Sigmoid colon (tissue), 7 donors: ENCODE data around the gene MMP13. TPM values are rescaled to one million over a fixed set of nuclear protein-coding genes. Genes with fewer than 3 reads are reported as not detected.

Source experiments
- DNase-seq: peaks from one replicate; pipeline ENCODE4 v3.0.0-alpha.2; 2019
- H3K27ac ChIP-seq, 4 donors: fragments of 200-600 bp; sonication (generic); one replicate each; pipeline ENCODE4 v1.5.1; 2016 to 2019; ENCODE audit warnings: mild to moderate bottlenecking in 1 of 4
- H3K27me3 ChIP-seq, 3 donors: fragments of 200-600 bp; sonication (generic); one replicate each; pipeline ENCODE4 v1.5.1; 2019; ENCODE audit warnings: mild to moderate bottlenecking in 1 of 3
- H3K36me3 ChIP-seq, 4 donors: fragments of 200-600 bp; sonication (generic); one replicate each; pipeline ENCODE4 v1.5.1; 2016 to 2019
- H3K4me1 ChIP-seq, 4 donors: fragments of 200-600 bp; sonication (generic); one replicate each; pipeline ENCODE4 v1.5.1; 2017 to 2019
- H3K4me3 ChIP-seq, 4 donors: fragments of 200-600 bp; sonication (generic); one replicate each; pipeline ENCODE4 v1.5.1; 2017 to 2019; ENCODE audit warnings: mild to moderate bottlenecking in 2 of 4, moderate library complexity in 1 of 4
- H3K9me3 ChIP-seq, 4 donors: fragments of 200-600 bp in 3 of 4; sonication (generic) in 3 of 4; one replicate each; pipeline versions ENCODE4 v1.5.1 to v1.6.1; 2013 to 2019
- CTCF ChIP-seq, 4 experiments: fragments of 450-650 bp in 3 of 4; fragments of 200-600 bp in 1 of 4; IDR thresholded peaks; one replicate each; pipeline ENCODE4 v1.5.1; 2016 to 2019; ENCODE audit warnings: antibody characterized with exemption in 4 of 4, mild to moderate bottlenecking in 3 of 4, moderate library complexity in 2 of 4
- EP300 ChIP-seq, 4 donors: sonication (generic); formaldehyde crosslinking; IDR thresholded peaks; one replicate each; pipeline ENCODE4 v1.6.1; 2017; ENCODE audit warnings: antibody characterized with exemption in 4 of 4
- POLR2A ChIP-seq, 2 donors: fragments of 450-650 bp; IDR thresholded peaks; one replicate each; pipeline ENCODE4 v1.6.1; 2016; ENCODE audit warnings: antibody characterized with exemption in 2 of 2, mild to moderate bottlenecking in 2 of 2, moderate library complexity in 2 of 2
- POLR2AphosphoS5 ChIP-seq, 4 donors: sonication (generic); formaldehyde crosslinking; IDR thresholded peaks; one replicate each; pipeline ENCODE4 v1.6.1; 2017; ENCODE audit warnings: antibody characterized with exemption in 4 of 4
- WGBS, 2 donors: extraction: QIAGEN DNeasy Blood & Tissue Kit; methylation state at CpG; one replicate each; pipeline ENCODE4 v1.1.7; 2013; 5-methylcytosine and 5-hydroxymethylcytosine counted together
- intact Hi-C: fragments of 100-400 bp; cut with DNase I; formaldehyde crosslinking; loops from one replicate; pipeline ENCODE4 v1.15.1; 2023
- polyA plus RNA-seq, 3 donors: library from polyadenylated mRNA; stranded (reverse); fragments of 200-250 nt; gene quantifications; one replicate each; pipeline ENCODE4 v1.2.3, GENCODE V29; 2013
- total RNA-seq, 4 donors: library from RNA; depleted of rRNA; stranded (reverse); fragments of >200 nt; gene quantifications; one replicate each; pipeline ENCODE4 v1.1.0, GENCODE V29; 2016
- donor health status: healthy with polysubstance abuse.
- donor health status: Bipolar disorder and iron deficiency.
- donor health status: healthy.

The MMP13 gene
- total and polyA plus RNA-seq, 7 donors, result 0.19 to 0.92 TPM; not detected in 5

GRCh38 chr11:102928247-102928646 lies 27.3 kb downstream of the MMP13 start:
- H3K36me3 ChIP-seq, result no peaks in the 10 kb centered on the region
- H3K27ac ChIP-seq, result no peak overlapping the region
- H3K4me1 ChIP-seq, result no peaks in the 10 kb centered on the region
- DNase-seq, result no peak
- no peak for TF ChIP-seq POLR2AphosphoS5 (IDR thresholded peaks at IDR 0.05)
- 43 to 74% methylated on average over 4 of the region's 4 CpGs for WGBS, 2 donors
- no peaks in the 10 kb centered on the region for H3K9me3 ChIP-seq
- intact Hi-C loops, result no loop called here
- H3K4me3 ChIP-seq, result no peak overlapping the region
- no peaks in the 10 kb centered on the region for H3K27me3 ChIP-seq

- H3K27me3 ChIP-seq, result no peaks in the 10 kb centered on the region
- intact Hi-C loops, result no loop called here
- no peaks in the 10 kb centered on the region for H3K36me3 ChIP-seq
- TF ChIP-seq POLR2AphosphoS5 (IDR thresholded peaks at IDR 0.05), result no peak
- H3K4me3 ChIP-seq, result no peak overlapping the region
- no peak overlapping the region for H3K27ac ChIP-seq
- no peaks in the 10 kb centered on the region for H3K4me1 ChIP-seq
- no peaks in the 10 kb centered on the region for H3K9me3 ChIP-seq
- no peak for DNase-seq
Measured at GRCh38 chr11:102927624-102927990, 27.9 kb downstream of the MMP13 start.

GRCh38 chr11:102926961-102927623 lies 28.4 kb downstream of the MMP13 start:
- no peaks in the 10 kb centered on the region for H3K36me3 ChIP-seq
- TF ChIP-seq CTCF (IDR thresholded peaks at IDR 0.05) (no peak), POLR2AphosphoS5 (IDR thresholded peaks at IDR 0.05) (no peak), POLR2A (IDR thresholded peaks at IDR 0.05) (no peak), EP300 (IDR thresholded peaks at IDR 0.05) (no peak)
- no peak overlapping the region for H3K27ac ChIP-seq
- H3K4me1 ChIP-seq, result no peaks in the 10 kb centered on the region
- DNase-seq, result no peak
- no peak overlapping the region for H3K4me3 ChIP-seq
- no peaks in the 10 kb centered on the region for H3K9me3 ChIP-seq
- intact Hi-C loops, result no loop called here
- no peaks in the 10 kb centered on the region for H3K27me3 ChIP-seq
- 87 to 93% methylated on average over 6 of the region's 6 CpGs for WGBS, 2 donors

GRCh38 chr11:102926517-102926916 lies 29.0 kb downstream of the MMP13 start:
- Histone ChIP-seq H3K9me3 (no peaks in the 10 kb centered on the region), H3K27ac (no peak overlapping the region), H3K36me3 (no peaks in the 10 kb centered on the region), H3K27me3 (no peaks in the 10 kb centered on the region), H3K4me1 (no peaks in the 10 kb centered on the region), H3K4me3 (no peak overlapping the region)
- TF ChIP-seq POLR2A (IDR thresholded peaks at IDR 0.05) (no peak), POLR2AphosphoS5 (IDR thresholded peaks at IDR 0.05) (no peak), EP300 (IDR thresholded peaks at IDR 0.05) (no peak), CTCF (IDR thresholded peaks at IDR 0.05) (no peak)
- DNase-seq, result no peak
- intact Hi-C loops, result no loop called here

GRCh38 chr11:102925988-102926387 lies 29.5 kb downstream of the MMP13 start:
- WGBS, 2 donors, result 64 to 91% methylated on average over 3 of the region's 3 CpGs
- Histone ChIP-seq H3K27me3 (no peaks in the 10 kb centered on the region), H3K9me3 (no peaks in the 10 kb centered on the region), H3K36me3 (no peaks in the 10 kb centered on the region), H3K27ac (no peak overlapping the region), H3K4me1 (no peaks in the 10 kb centered on the region), H3K4me3 (no peak overlapping the region)
- TF ChIP-seq POLR2A (IDR thresholded peaks at IDR 0.05) (no peak), POLR2AphosphoS5 (IDR thresholded peaks at IDR 0.05) (no peak), CTCF (IDR thresholded peaks at IDR 0.05) (no peak), EP300 (IDR thresholded peaks at IDR 0.05) (no peak)
- no peak for DNase-seq
- intact Hi-C loops, result no loop called here

GRCh38 chr11:102924851-102925380 lies 30.6 kb downstream of the MMP13 start:
- no peaks in the 10 kb centered on the region for H3K4me1 ChIP-seq
- H3K27me3 ChIP-seq, result no peaks in the 10 kb centered on the region
- WGBS, 2 donors, result 47 to 61% methylated on average over 6 of the region's 6 CpGs
- no peak for DNase-seq
- H3K36me3 ChIP-seq, result no peaks in the 10 kb centered on the region
- no peak overlapping the region for H3K27ac ChIP-seq
- TF ChIP-seq POLR2A (IDR thresholded peaks at IDR 0.05) (no peak), EP300 (IDR thresholded peaks at IDR 0.05) (no peak), POLR2AphosphoS5 (IDR thresholded peaks at IDR 0.05) (no peak)
- H3K4me3 ChIP-seq, result no peak overlapping the region
- intact Hi-C loops, result no loop called here
- H3K9me3 ChIP-seq, result no peaks in the 10 kb centered on the region
